SH-SY5Y (cell line): ENCODE measurements around the gene ASH1L.

Experiments
- GATA2 ChIP-seq: IDR thresholded peaks from 2 replicates; pipeline ENCODE4 v1.6.1; 2011; ENCODE audit warnings: mild to moderate bottlenecking, low read depth, low read length
- GATA3 ChIP-seq: IDR thresholded peaks from 2 replicates; pipeline ENCODE4 v1.6.1; 2011; ENCODE audit warnings: low read depth, mild to moderate bottlenecking, low read length, moderate library complexity

DNA sequence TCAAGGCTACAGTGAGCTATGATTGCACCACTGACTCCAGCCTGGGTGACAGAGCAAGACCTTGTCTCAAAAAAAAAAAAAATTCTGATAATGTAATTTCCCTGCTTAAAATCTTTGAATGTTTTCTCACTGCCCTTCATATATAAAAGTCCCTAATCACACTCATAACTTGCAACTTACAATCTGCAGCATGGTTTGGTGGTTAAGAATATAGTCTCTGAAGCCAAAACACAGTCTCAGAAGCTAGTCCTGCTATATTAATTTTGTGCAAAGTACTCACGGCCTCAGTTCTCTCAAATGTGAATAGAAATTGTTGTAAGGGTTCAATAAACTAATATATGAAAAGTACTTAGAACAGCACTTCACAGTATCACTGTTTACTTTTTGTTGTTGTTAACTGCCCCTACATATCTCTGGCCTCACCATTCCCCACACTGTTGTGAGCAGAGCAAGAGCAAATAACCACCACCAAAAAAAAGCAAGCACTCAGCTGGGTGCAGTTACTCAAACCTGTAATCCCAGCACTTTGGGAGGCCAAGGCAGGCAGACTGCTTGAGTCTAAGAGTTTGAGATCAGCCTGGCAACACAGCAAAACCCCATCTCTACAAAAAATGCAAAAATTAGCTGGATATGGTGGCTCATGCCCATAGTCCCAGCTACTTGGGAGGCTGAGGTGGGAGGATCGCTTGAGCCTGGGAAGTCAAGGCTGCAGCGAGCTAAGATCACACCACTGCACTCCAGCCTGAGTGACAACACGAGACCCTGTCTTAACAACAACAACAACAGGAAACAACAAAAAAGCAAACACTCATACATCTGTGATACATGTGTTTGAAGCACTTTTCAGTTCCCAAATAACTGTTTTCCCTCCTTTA lies 22.4 kb downstream of the ASH1L start:
- no peak for TF ChIP-seq GATA2
- no peak for TF ChIP-seq GATA3
